GM23338 (cell line): Measurements from ENCODE around the gene CNKSR1. TPM values are rescaled to one million over a fixed set of nuclear protein-coding genes. Genes with fewer than 3 reads are reported as not detected.

Experiments
- ATAC-seq: fragments of 200-7000 bp; cut with Tn5 transposase; 3 replicates; pipeline ENCODE4 v1.9.1; 2020
- DNase-seq: peaks from one replicate; pipeline ENCODE4 v3.0.0-alpha.2; 2015; ENCODE audit warnings: low spot score
- H2AFZ ChIP-seq: fragments of 200-600 bp; sonication (generic); 2 replicates; pipeline ENCODE4 v1.8.0; 2016; ENCODE audit warnings: antibody characterized with exemption, mild to moderate bottlenecking, moderate library complexity
- H3F3A ChIP-seq: fragments of 200-600 bp; sonication (generic); replicated peaks from 2 replicates; pipeline ENCODE4 v1.8.0; 2017; ENCODE audit warnings: antibody characterized with exemption, mixed run types, low read depth
- H3K27ac ChIP-seq: fragments of 200-600 bp; sonication (generic); 2 replicates; pipeline ENCODE4 v1.6.1; 2016; ENCODE audit warnings: low read depth
- H3K27me3 ChIP-seq: fragments of 200-600 bp; sonication (generic); 2 replicates; pipeline ENCODE4 v1.8.0; 2016; ENCODE audit warnings: mild to moderate bottlenecking, mixed run types, moderate library complexity; ENCODE audit not compliant: insufficient read depth
- H3K36me3 ChIP-seq: fragments of 200-600 bp; sonication (generic); 2 replicates; pipeline ENCODE4 v1.8.0; 2016; ENCODE audit warnings: mild to moderate bottlenecking; ENCODE audit not compliant: insufficient read depth
- H3K4me1 ChIP-seq: fragments of 200-600 bp; sonication (generic); 2 replicates; pipeline ENCODE4 v1.8.0; 2016; ENCODE audit warnings: mild to moderate bottlenecking, moderate library complexity; ENCODE audit not compliant: insufficient read depth
- H3K4me2 ChIP-seq: fragments of 200-600 bp; sonication (generic); 2 replicates; pipeline ENCODE4 v1.7.1; 2017; ENCODE audit warnings: mixed run types
- H3K4me3 ChIP-seq: fragments of 200-600 bp; sonication (generic); 2 replicates; pipeline ENCODE4 v1.6.1; 2016; ENCODE audit warnings: mixed run types
- H3K79me2 ChIP-seq: fragments of 200-600 bp; sonication (generic); replicated peaks from 2 replicates; pipeline ENCODE4 v1.8.0; 2017; ENCODE audit warnings: mild to moderate bottlenecking; ENCODE audit not compliant: insufficient read depth
- H3K9me2 ChIP-seq: fragments of 200-600 bp; sonication (generic); 2 replicates; pipeline ENCODE4 v1.8.0; 2017; ENCODE audit not compliant: insufficient read depth
- H4K20me1 ChIP-seq: fragments of 200-600 bp; sonication (generic); replicated peaks from 2 replicates; pipeline ENCODE4 v1.8.0; 2017; ENCODE audit warnings: mild to moderate bottlenecking; ENCODE audit not compliant: insufficient read depth
- H3K27ac Mint-ChIP-seq: 2 replicates; pipeline ENCODE4 v1.8.0; 2020; ENCODE audit warnings: inconsistent platforms, mild to moderate bottlenecking, moderate library complexity, mixed read lengths
- H3K27me3 Mint-ChIP-seq: 3 replicates; pipeline ENCODE4 v1.8.0; 2022; ENCODE audit warnings: low read depth, mild to moderate bottlenecking, moderate library complexity, mixed read lengths, inconsistent platforms; ENCODE audit not compliant: insufficient read depth, poor library complexity
- H3K36me3 Mint-ChIP-seq: 3 replicates; pipeline ENCODE4 v1.8.0; 2021; ENCODE audit warnings: low read depth, mild to moderate bottlenecking, inconsistent platforms, moderate library complexity, mixed read lengths
- H3K4me1 Mint-ChIP-seq: 3 replicates; pipeline ENCODE4 v1.8.0; 2020; ENCODE audit warnings: mild to moderate bottlenecking, inconsistent platforms, mixed read lengths
- H3K4me3 Mint-ChIP-seq: 3 replicates; pipeline ENCODE4 v1.8.0; 2021; ENCODE audit warnings: moderate library complexity, mild to moderate bottlenecking, inconsistent platforms, mixed read lengths
- H3K9me3 Mint-ChIP-seq: 3 replicates; pipeline ENCODE4 v1.8.0; 2020; ENCODE audit warnings: moderate library complexity, mild to moderate bottlenecking, inconsistent platforms, mixed read lengths
- EZH2phosphoT487 ChIP-seq: fragments of 200-600 bp; sonication (generic); IDR thresholded peaks from one replicate; pipeline ENCODE4 v1.8.1; 2018; ENCODE audit warnings: antibody characterized with exemption; ENCODE audit not compliant: unreplicated experiment
- NANOG ChIP-seq: IDR thresholded peaks from 2 replicates; pipeline ENCODE4 v1.6.1; 2016; ENCODE audit warnings: antibody characterized with exemption, borderline replicate concordance
- POLR2AphosphoS5 ChIP-seq: IDR thresholded peaks from 2 replicates; pipeline ENCODE4 v1.6.1; 2016; ENCODE audit warnings: antibody characterized with exemption, low read depth
- STAT1 ChIP-seq: IDR thresholded peaks from one replicate; pipeline ENCODE4 v1.6.1; 2016; ENCODE audit warnings: antibody characterized with exemption; ENCODE audit not compliant: unreplicated experiment
- ZNF114 ChIP-seq: fragments of 250-450 bp; sonication (Bioruptor Pico); IDR thresholded peaks from 2 replicates; pipeline ENCODE4 v1.5.0; 2020; ENCODE audit warnings: mild to moderate bottlenecking, moderate library complexity
- ZNF331 ChIP-seq: fragments of 250-450 bp; sonication (Bioruptor Pico); IDR thresholded peaks from 2 replicates; pipeline ENCODE4 v1.5.0; 2020; ENCODE audit warnings: low read depth, mild to moderate bottlenecking, moderate library complexity
- polyA plus RNA-seq: library from polyadenylated mRNA; unstranded; fragments of >200 nt; fragmentation: Nextera tagmentation; extraction: Ambion mirVana; gene quantifications from 2 replicates; pipeline ENCODE4 v1.2.1, GENCODE V29; 2016
- total RNA-seq: library from RNA; depleted of rRNA; stranded (reverse); fragments of >200 nt; shearing (Covaris generic); gene quantifications from 2 replicates; pipeline ENCODE4 v1.2.3, GENCODE V29; 2014
- TF ChIP-seq, protein P1 (sequence below): fragments of 250-450 bp; sonication (Bioruptor Pico); IDR thresholded peaks from 2 replicates; pipeline ENCODE4 v1.5.0; 2020; ENCODE audit warnings: mild to moderate bottlenecking, moderate library complexity
- TF ChIP-seq, protein P2 (sequence below): IDR thresholded peaks from 2 replicates; pipeline ENCODE4 v1.6.1; 2016; ENCODE audit warnings: antibody characterized with exemption

CNKSR1 gene
- total and polyA plus RNA-seq, 2 experiments from 2014 or later, result 9.7 to 12.5 TPM

DNA sequence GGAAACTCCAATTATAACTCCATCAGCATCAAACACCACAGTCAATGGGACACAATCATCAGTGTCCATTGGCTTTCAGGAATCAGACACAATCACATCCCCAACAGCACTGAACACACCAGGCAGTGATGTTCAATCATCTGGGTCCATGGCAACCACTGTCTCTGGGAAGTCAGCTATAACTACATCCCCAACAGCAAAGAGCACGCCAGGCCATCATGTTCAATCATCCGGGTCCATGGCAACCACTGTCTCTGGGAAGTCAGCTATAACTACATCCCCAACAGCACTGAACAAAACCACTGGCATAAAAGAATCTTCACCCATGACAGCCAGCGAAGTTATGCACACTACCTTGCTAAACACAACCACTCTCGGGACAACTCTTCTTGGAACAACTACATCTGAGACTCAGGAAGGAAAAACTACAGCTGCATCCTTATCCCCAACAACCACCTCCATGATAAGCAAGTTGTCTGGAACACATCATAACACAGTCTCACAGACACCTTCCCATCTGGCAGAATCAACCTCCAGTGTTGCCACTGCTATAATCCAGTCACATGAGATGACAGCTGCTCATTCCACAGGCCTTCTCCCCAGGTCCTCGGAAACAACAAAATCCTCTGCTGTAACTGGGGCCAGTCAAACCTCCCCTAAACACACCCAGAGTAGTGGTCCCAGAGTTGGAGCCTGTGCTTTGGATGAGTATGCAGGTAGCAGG is 33.0 kb downstream of the CNKSR1 start (continued):
- TF ChIP-seq, protein P1, sequence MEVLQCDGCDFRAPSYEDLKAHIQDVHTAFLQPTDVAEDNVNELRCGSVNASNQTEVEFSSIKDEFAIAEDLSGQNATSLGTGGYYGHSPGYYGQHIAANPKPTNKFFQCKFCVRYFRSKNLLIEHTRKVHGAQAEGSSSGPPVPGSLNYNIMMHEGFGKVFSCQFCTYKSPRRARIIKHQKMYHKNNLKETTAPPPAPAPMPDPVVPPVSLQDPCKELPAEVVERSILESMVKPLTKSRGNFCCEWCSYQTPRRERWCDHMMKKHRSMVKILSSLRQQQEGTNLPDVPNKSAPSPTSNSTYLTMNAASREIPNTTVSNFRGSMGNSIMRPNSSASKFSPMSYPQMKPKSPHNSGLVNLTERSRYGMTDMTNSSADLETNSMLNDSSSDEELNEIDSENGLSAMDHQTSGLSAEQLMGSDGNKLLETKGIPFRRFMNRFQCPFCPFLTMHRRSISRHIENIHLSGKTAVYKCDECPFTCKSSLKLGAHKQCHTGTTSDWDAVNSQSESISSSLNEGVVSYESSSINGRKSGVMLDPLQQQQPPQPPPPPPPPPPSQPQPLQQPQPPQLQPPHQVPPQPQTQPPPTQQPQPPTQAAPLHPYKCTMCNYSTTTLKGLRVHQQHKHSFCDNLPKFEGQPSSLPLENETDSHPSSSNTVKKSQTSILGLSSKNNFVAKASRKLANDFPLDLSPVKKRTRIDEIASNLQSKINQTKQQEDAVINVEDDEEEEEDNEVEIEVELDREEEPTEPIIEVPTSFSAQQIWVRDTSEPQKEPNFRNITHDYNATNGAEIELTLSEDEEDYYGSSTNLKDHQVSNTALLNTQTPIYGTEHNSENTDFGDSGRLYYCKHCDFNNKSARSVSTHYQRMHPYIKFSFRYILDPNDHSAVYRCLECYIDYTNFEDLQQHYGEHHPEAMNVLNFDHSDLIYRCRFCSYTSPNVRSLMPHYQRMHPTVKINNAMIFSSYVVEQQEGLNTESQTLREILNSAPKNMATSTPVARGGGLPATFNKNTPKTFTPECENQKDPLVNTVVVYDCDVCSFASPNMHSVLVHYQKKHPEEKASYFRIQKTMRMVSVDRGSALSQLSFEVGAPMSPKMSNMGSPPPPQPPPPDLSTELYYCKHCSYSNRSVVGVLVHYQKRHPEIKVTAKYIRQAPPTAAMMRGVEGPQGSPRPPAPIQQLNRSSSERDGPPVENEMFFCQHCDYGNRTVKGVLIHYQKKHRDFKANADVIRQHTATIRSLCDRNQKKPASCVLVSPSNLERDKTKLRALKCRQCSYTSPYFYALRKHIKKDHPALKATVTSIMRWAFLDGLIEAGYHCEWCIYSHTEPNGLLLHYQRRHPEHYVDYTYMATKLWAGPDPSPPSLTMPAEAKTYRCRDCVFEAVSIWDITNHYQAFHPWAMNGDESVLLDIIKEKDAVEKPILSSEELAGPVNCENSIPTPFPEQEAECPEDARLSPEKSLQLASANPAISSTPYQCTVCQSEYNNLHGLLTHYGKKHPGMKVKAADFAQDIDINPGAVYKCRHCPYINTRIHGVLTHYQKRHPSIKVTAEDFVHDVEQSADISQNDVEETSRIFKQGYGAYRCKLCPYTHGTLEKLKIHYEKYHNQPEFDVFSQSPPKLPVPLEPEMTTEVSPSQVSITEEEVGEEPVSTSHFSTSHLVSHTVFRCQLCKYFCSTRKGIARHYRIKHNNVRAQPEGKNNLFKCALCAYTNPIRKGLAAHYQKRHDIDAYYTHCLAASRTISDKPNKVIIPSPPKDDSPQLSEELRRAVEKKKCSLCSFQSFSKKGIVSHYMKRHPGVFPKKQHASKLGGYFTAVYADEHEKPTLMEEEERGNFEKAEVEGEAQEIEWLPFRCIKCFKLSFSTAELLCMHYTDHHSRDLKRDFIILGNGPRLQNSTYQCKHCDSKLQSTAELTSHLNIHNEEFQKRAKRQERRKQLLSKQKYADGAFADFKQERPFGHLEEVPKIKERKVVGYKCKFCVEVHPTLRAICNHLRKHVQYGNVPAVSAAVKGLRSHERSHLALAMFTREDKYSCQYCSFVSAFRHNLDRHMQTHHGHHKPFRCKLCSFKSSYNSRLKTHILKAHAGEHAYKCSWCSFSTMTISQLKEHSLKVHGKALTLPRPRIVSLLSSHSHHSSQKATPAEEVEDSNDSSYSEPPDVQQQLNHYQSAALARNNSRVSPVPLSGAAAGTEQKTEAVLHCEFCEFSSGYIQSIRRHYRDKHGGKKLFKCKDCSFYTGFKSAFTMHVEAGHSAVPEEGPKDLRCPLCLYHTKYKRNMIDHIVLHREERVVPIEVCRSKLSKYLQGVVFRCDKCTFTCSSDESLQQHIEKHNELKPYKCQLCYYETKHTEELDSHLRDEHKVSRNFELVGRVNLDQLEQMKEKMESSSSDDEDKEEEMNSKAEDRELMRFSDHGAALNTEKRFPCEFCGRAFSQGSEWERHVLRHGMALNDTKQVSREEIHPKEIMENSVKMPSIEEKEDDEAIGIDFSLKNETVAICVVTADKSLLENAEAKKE, result no peak
- TF ChIP-seq NANOG (no peak), POLR2AphosphoS5 (no peak)

DNA sequence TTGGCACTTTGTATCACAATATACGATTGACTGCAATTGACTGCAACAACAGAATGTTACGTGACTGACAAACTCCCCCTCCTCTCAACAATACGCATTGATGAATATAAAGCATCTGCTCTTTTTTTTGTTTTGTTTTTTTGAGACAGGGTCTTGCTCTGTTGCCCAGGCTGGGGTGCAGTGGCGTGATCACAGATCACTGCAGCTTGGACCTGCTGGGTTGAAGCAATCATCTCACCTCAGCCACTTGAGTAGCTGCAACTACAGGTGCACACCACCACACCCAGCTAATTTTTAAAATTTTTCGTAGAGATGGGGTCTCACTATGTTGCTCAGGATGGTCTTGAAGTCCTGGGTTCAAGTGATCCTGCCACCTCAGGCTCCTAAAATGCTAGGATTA is 35.4 kb downstream of the CNKSR1 start:
- ATAC-seq (no peak), DNase-seq (no peak)
- Histone ChIP-seq H3F3A (no peaks in the 10 kb centered on the region), H3K36me3 (no peaks in the 10 kb centered on the region), H3K4me2 (no peak overlapping the region), H3K4me3 (no peak overlapping the region), H3K27ac (no peak overlapping the region), H3K27me3 (no peaks in the 10 kb centered on the region), H4K20me1 (no peaks in the 10 kb centered on the region), H3K79me2 (no peaks in the 10 kb centered on the region), H3K4me1 (no peaks in the 10 kb centered on the region), H2AFZ (no peak overlapping the region), H3K9me2 (no peaks in the 10 kb centered on the region)
- H3K9me3 Mint-ChIP-seq, result no peaks in the 10 kb centered on the region
- H3K36me3 Mint-ChIP-seq, result no peaks in the 10 kb centered on the region
- no peak overlapping the region for H3K27ac Mint-ChIP-seq
- H3K4me1 Mint-ChIP-seq, result peaks cover 7% of the 10 kb centered on the region; the same call in 2 of the 3 replicates
- H3K27me3 Mint-ChIP-seq, result no peaks in the 10 kb centered on the region
- no peak overlapping the region for H3K4me3 Mint-ChIP-seq
- TF ChIP-seq NANOG (no peak), ZNF114 (CRISPR knock-in tag) (no peak), POLR2AphosphoS5 (no peak), ZNF331 (CRISPR knock-in tag) (no peak), EZH2phosphoT487 (no peak), STAT1 (no peak)
- TF ChIP-seq, protein P2, sequence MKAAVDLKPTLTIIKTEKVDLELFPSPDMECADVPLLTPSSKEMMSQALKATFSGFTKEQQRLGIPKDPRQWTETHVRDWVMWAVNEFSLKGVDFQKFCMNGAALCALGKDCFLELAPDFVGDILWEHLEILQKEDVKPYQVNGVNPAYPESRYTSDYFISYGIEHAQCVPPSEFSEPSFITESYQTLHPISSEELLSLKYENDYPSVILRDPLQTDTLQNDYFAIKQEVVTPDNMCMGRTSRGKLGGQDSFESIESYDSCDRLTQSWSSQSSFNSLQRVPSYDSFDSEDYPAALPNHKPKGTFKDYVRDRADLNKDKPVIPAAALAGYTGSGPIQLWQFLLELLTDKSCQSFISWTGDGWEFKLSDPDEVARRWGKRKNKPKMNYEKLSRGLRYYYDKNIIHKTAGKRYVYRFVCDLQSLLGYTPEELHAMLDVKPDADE, result no peak
- TF ChIP-seq, protein P1, result no peak
